OCI-LY3 (cell line): ENCODE results near the gene LTO1.

ENCODE experiments used
- H2AFZ ChIP-seq: fragments of 200-600, 300-600 bp; shearing (Covaris generic); 2 replicates; pipeline ENCODE4 v1.6.0; 2014; ENCODE audit warnings: antibody characterized with exemption, low read depth, low read length
- H3K27ac ChIP-seq: fragments of 200-600, 300-600 bp; sonication (generic); 2 replicates; pipeline ENCODE4 v1.5.1; 2014; ENCODE audit warnings: mild to moderate bottlenecking, low read length, moderate library complexity, mixed read lengths
- H3K27me3 ChIP-seq: fragments of 200-600, 300-600 bp; sonication (generic); 2 replicates; pipeline ENCODE4 v1.6.1; 2014; ENCODE audit warnings: low read depth, low read length, mixed read lengths
- H3K36me3 ChIP-seq: fragments of 200-600, 300-600 bp; sonication (generic); replicated peaks from 2 replicates; pipeline ENCODE3; 2014; ENCODE audit warnings: low read depth, low read length, mixed read lengths
- H3K4me1 ChIP-seq: fragments of 300-600, 200-600 bp; sonication (generic); 2 replicates; pipeline ENCODE4 v1.6.1; 2014; ENCODE audit warnings: low read length, mixed read lengths
- H3K4me2 ChIP-seq: fragments of 200-600, 300-600 bp; sonication (generic); 2 replicates; pipeline ENCODE4 v1.6.1; 2014; ENCODE audit warnings: low read length, mixed read lengths
- H3K4me3 ChIP-seq: fragments of 300-600, 200-600 bp; sonication (generic); 2 replicates; pipeline ENCODE4 v1.5.1; 2014; ENCODE audit warnings: antibody characterized with exemption, mild to moderate bottlenecking, low read length, moderate library complexity
- H3K79me2 ChIP-seq: fragments of 300-600, 200-600 bp; shearing (Covaris generic); 2 replicates; pipeline ENCODE4 v1.6.1; 2014; ENCODE audit warnings: mild to moderate bottlenecking, low read length, mixed read lengths
- H3K9ac ChIP-seq: fragments of 300-600, 200-600 bp; shearing (Covaris generic); 2 replicates; pipeline ENCODE4 v1.6.0; 2014; ENCODE audit warnings: mild to moderate bottlenecking, low read length, moderate library complexity
- H3K9me3 ChIP-seq: fragments of 200-600, 300-600 bp; shearing (Covaris generic); 2 replicates; pipeline ENCODE4 v1.6.1; 2014; ENCODE audit warnings: low read length, mixed read lengths; ENCODE audit not compliant: insufficient read depth
- H4K20me1 ChIP-seq: fragments of 200-600, 300-600 bp; sonication (generic); 2 replicates; pipeline ENCODE4 v1.6.1; 2016; ENCODE audit warnings: low read length, mixed read lengths; ENCODE audit not compliant: insufficient read depth
- CTCF ChIP-seq: fragments of 200-600, 300-600 bp; sonication (generic); IDR thresholded peaks from 2 replicates; pipeline ENCODE4 v1.5.1; 2014; ENCODE audit warnings: antibody characterized with exemption, low read length, low read depth
- EZH2phosphoT487 ChIP-seq: fragments of 200-600 bp; shearing (Covaris generic); IDR thresholded peaks from 2 replicates; pipeline ENCODE4 v1.6.1; 2018; ENCODE audit warnings: antibody characterized with exemption, mixed run types, low read depth

Gene LTO1

GRCh38 chr11:69677749-69678148 is 2.6 kb upstream of the LTO1 start:
- Histone ChIP-seq H4K20me1 (no peaks in the 10 kb centered on the region), H3K4me2 (no peak overlapping the region), H3K79me2 (peaks cover 24% of the 10 kb centered on the region), H3K36me3 (no peaks in the 10 kb centered on the region), H3K4me3 (no peak overlapping the region), H3K9me3 (no peaks in the 10 kb centered on the region), H3K9ac (no peak overlapping the region), H3K27me3 (no peaks in the 10 kb centered on the region), H3K27ac (no peak overlapping the region), H2AFZ (no peak overlapping the region), H3K4me1 (peaks cover 9% of the 10 kb centered on the region)
- TF ChIP-seq CTCF (no peak), EZH2phosphoT487 (no peak)

GRCh38 chr11:69674267-69674885 is 777 bp downstream of the LTO1 start:
- Histone ChIP-seq H3K79me2 (peaks cover 26% of the 10 kb centered on the region), H3K27ac (no peak overlapping the region), H3K36me3 (peaks cover 9% of the 10 kb centered on the region), H2AFZ (no peak overlapping the region), H3K9me3 (no peaks in the 10 kb centered on the region), H3K27me3 (no peaks in the 10 kb centered on the region), H3K4me2 (peak overlapping the region; percentile 94), H3K9ac (peak overlapping the region; percentile 82), H3K4me3 (peak overlapping the region; percentile 92), H3K4me1 (peaks cover 9% of the 10 kb centered on the region), H4K20me1 (no peaks in the 10 kb centered on the region)
- TF ChIP-seq EZH2phosphoT487: no peak
- no peak for TF ChIP-seq CTCF

GRCh38 chr11:69671734-69672465 is 3.3 kb downstream of the LTO1 start:
- H2AFZ ChIP-seq: no peak overlapping the region
- H3K9ac ChIP-seq: no peak overlapping the region
- no peaks in the 10 kb centered on the region for H3K9me3 ChIP-seq
- H3K36me3 ChIP-seq: peaks cover 18% of the 10 kb centered on the region
- peaks cover 9% of the 10 kb centered on the region for H3K4me1 ChIP-seq
- H3K27me3 ChIP-seq: no peaks in the 10 kb centered on the region
- no peak overlapping the region for H3K4me3 ChIP-seq
- peaks cover 26% of the 10 kb centered on the region for H3K79me2 ChIP-seq
- no peak for TF ChIP-seq EZH2phosphoT487
- TF ChIP-seq CTCF: no peak
- no peak overlapping the region for H3K27ac ChIP-seq
- H3K4me2 ChIP-seq: no peak overlapping the region
- H4K20me1 ChIP-seq: no peaks in the 10 kb centered on the region

- Histone ChIP-seq H3K36me3 (peaks cover 18% of the 10 kb centered on the region), H3K4me1 (peaks cover 9% of the 10 kb centered on the region), H4K20me1 (no peaks in the 10 kb centered on the region), H2AFZ (no peak overlapping the region), H3K27me3 (no peaks in the 10 kb centered on the region), H3K27ac (no peak overlapping the region), H3K9me3 (no peaks in the 10 kb centered on the region), H3K4me2 (no peak overlapping the region), H3K79me2 (peaks cover 26% of the 10 kb centered on the region), H3K9ac (no peak overlapping the region), H3K4me3 (no peak overlapping the region)
- TF ChIP-seq EZH2phosphoT487 (no peak), CTCF (peak; percentile 95)
Observed at GRCh38 chr11:69670158-69670845, 4.9 kb downstream of the LTO1 start.
